CD4-positive, alpha-beta T cell treated with Interleukin-4 for 4 hours (primary cell): ENCODE results near the gene ACTG2.
"Not testable (repeated sequence)": the region's sequence is repeated elsewhere in the genome, so short reads cannot be mapped to it uniquely, and the experiment has no call there.

Source experiments
- DNase-seq: peaks from one replicate; pipeline ENCODE4 v3.0.0-alpha.2; 2020

Gene ACTG2

DNA sequence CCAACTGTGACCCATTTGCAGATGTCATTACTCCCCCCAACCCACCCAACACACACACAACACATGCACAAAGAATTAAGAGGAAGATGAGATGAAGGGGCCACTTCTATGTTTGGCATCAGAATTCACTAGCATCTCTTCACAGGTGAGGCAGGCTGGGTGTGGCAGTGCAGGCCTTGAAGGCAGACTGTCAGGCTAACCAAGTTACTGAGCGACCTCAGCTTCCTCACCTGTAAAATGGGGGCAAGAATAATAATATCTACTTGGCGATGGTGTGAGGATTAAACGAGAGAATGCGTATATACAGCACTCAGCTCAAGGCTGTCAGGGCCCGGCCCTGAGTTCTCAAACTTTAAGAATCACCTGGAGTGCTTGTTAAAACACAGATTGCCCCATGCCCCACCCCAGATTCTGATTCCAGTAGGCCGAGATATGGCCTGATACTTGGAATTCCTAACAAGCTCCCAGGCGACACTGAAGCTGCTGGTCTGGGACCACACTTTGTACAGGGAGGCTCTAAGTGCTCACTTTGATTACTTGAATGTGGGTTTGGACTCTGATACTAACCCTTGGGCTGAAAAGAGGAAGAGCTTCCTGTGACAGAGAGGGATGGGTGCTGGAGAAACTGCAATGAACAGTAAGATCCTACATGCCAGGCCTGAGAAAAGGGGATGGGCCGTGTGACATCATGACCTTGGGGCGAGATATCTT lies 1.1 kb downstream of the ACTG2 start:
- DNase-seq = no peak

DNA sequence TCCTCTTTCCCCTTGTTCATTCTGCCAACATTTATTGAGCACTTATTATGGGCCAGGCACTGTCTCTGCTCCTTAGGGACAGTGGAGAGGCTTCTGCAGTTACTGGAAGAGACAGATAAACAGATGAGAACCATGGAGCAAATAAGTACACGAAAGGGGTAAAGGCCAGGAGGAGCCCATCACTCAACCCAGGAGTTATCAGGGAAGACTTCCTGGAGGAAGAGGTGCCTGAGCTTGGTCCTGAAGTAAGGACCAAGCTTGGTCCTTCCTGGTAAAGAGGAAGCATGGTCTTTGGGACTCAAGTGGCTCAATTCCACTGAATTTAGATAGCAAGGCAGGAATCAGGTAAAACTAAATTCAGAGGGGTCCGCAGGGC lies 1.7 kb downstream of the ACTG2 start:
- DNase-seq = no peak

DNA sequence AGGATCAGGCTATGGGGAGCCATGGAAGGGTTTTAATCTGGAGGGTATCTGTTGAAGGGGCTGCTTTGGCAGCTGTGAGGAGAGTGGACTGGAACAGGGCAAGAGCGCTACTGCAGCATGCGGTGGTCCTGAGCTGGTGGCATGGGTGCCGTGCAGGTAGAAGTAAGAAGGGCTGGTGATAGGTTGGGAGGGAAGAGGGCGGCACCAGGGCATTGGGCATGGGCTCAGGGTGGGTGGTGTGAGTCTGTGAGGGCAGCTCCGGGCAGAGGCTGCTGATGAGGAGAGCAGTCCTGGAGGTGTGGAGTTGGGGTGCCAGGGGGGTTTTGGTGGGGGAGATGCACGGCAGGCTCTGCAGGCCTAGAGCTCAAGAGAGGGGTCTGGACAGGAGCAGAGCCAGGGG lies 2.1 kb downstream of the ACTG2 start:
- DNase-seq = no peak

DNA sequence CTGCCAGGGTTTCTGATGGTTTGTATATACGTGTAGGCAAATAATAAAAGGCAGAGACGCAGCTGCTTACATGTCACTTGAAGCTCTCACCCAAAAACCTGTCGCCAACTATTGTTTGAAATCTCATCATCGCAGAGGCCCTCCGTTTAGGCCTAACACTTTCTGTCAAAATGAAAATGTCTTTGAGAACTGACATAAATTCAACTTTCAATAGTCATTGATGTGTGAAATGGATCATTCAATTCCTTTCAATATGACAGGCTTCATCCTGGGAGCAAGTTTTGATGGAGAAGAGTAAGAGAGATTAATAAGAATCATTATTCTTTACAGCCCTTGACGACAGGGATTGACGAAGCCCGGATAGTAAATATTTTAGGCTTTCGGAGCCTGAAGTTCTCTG lies 2.7 kb downstream of the ACTG2 start:
- DNase-seq = no peak

DNA sequence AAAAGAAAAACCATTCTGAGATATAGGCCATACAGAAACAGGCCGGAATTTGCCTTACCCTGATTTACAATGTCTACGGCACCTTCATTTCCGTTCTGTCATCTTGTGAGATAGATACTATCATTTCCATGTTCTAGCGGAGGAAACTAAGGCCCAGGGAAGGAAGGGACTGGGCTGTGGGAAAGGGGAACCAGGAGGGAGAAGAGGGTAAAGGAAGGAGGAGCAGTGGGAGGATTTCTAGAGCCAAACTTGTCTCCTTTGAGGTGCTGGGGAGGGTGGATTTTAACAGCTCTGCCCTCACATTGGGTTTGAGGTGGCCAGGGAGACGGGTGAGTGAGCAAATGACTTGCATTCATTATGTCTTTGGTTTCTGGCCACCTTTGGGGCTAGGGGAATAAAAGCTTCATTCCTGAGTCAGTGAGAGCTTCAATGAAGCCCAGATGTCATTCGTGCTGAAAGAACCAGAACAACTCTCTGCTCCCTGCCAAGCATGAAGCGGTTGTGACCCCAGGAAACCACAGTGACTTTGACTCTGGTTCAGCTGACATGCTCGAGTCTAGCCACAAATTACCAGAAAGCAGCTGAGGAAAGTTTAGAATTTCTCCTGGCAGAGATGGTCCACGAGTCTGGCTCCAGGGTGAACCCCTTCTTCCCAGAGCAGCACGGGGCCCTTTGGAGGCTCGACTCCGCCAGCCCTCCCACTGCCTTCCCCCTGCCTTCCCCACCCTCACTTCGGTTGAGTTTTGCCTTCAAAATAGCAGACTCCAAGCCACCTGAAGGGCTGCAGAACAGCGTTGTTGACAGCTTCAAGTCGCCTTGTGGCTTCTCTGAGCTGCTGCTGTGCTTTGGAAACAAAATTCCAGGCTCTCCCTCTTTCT lies 3.8 kb downstream of the ACTG2 start:
- DNase-seq = peak; percentile 27

DNA sequence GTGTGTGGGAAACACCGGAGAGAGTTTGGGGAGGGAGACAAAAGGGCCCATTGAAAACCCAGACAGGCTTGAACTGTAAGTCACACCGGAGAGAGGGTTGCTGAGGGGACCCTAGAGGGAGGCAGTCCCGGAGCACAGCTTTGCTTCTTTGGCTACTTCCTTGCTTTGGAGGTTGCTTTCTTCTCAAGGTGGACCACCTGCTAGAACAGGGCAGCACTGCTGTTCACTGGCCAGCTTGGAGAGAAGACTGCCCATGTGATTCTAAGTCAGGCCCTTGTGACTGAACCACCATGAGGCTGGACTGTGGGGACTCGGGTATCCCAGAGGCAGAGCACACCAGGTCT lies 4.4 kb downstream of the ACTG2 start:
- no peak for DNase-seq

DNA sequence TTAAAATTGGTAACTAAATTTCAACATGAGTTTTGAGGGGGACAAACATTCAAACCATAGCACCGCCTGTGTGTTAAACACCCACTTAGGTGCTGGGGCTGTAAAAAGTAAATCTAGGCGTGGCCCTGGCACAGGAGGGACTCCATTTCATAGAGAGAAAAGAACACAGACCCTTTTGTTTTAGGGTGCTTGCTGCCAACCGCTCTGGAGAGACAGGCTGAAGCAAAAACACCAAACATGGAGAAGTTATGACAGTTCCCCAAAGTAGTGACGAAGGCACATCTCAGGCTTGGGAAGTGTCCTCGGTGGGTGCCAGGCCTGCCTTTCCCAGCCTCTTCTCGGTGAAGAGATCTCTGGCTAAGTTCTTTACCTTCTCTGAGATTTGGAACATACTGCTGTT lies 5.1 kb downstream of the ACTG2 start:
- no peak for DNase-seq

DNA sequence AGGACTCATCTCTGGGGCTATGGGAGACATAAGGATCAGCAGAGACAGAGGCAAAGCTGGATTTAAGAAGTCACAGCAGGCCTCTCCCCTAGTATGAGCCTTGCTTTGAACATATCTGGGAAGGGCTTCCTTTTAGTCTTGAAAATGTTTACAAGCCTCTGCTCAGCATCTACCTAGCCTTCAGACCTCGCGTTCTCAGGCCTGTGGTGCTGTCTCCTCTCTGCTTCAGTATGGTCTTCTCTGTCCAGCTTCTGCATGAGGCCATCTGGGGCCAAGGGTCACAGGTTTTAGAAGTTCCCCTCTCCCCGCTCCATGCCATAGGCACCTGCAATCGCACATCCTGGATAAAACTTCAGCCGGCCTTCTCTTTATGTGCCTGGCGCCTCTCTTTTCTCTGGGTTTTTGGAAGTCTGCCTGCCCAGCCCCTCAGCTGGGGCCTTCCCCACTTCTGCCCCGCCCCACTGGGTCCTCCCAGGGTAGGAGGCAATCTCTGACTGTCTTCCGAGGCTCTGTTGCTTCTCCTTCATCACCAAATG lies 7.1 kb downstream of the ACTG2 start:
- no peak for DNase-seq

DNA sequence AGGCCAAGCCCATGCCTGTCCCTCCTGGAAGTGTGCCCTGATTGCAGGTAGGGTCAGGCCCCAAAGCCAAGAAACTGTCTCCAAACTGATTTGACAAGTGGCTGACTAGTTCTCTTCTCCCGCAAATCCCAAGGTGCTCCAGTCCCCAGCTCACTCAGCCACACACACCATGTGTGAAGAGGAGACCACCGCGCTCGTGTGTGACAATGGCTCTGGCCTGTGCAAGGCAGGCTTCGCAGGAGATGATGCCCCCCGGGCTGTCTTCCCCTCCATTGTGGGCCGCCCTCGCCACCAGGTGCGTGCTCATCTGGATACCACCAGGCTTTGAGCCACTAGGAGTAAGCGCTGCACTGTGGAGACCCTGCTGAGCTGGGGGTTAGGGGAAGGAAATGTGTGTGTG lies 8.3 kb downstream of the ACTG2 start:
- DNase-seq = no peak

DNA sequence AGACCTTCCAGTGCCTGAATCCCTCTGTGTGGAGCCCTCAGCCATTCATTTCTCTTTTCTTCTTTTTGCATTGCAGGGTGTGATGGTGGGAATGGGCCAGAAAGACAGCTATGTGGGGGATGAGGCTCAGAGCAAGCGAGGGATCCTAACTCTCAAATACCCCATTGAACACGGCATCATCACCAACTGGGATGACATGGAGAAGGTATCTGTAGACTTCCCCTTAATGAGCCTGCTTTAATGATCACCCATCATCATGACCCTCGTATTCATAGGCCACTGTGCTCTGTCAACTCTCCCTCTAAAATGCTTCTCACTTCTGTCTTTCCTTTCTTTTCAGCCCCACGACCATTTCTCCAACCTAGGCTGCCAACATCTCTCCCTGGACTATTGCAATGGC lies 9.5 kb downstream of the ACTG2 start:
- no peak for DNase-seq

DNA sequence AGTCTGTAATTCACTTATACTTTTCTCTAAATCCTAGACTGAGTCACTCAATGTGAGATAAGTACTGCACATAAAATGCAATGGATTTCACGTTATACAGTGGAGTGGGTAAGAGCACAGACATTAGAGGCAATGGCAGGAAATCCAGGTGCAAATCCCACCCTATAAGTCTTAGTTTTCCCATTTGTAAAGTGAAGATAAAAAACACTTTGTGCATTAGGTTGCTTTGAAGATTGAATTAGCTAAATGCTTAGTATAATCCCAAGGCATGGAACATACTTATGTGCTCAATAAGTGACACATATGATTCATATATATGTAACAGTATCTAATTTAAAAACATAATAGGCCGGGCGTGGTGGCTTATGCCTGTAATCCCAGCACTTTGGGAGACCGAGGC lies 10.5 kb downstream of the ACTG2 start:
- no peak for DNase-seq

DNA sequence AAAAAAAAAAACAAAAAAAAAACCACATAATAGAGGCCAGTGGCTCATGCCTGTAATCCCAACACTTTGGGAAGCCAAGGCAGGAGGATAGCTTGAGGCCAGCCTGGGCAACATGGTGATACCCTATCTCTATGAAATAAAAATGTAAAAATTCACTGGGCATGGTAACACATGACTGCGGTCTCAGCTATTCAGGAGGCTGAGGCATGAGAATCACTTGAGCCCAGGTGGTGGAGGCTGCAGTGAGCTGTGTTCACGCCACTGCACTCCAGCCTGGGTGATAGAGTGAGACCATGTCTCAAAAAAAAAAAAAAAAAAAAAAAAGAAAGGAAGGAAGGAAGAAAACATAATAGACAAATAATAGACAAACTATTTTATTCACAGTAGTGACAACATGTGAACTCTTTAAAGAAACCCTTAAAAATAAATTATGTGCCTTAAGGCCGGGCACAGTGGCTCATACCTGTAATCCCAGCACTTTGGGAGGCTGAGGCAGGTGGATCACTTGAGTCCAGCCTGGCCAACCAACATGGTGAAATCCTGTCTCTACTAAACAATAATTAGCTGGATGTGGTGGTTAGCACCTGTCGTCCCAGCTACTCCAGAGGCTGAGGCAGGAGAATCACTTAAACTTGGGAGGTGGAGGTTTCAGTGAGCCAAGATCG lies 11.3 kb downstream of the ACTG2 start:
- DNase-seq = not testable (repeated sequence)

DNA sequence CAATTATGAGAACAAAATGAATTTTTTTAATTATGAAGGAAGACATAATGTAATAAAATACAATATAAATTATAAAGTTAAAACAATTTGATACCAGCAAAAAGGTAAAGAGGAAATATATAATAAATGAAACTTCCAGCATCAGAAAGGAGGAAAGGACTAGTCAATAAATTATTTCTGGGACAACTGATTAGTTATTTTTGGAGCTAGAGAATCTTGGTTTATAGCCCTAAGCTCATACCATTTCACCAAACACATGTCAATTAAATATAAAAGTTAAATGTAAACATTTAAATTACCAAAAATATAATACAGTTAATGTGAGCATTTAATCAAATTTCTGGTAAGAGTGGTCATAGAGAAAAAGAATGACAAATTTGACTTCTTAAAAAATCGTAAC lies 12.1 kb downstream of the ACTG2 start:
- no peak for DNase-seq

DNA sequence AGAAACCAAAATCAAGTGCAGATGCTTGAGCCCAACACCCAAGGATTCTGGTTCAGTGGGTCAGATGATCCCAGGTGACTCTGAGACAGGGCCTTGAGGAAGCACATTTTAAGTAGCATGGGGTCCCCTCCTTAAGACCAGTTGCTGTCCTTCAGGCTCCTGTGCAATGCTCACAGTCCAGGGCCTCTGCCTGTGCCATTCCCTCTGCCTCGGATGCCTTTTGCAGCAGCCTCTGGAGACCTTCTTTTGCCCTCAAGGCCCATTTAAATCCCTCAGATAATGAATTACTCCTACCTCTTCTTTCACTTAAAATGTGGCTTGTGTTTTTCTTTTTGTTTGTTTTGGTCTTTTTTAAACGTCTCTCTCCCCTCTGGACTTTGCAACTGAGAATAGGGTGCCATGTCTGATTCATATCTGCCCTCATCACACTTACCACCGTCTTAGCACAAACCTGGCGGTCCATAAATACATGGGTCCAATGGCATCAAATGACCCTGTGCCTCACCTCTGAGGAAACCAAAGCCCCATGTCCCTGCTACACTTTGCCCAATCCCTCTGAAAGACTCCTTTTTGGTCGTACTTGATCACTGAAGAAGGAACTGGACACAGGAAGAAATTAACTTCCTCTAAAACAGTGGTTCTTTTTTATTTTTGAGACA lies 14.2 kb downstream of the ACTG2 start:
- DNase-seq = no peak

DNA sequence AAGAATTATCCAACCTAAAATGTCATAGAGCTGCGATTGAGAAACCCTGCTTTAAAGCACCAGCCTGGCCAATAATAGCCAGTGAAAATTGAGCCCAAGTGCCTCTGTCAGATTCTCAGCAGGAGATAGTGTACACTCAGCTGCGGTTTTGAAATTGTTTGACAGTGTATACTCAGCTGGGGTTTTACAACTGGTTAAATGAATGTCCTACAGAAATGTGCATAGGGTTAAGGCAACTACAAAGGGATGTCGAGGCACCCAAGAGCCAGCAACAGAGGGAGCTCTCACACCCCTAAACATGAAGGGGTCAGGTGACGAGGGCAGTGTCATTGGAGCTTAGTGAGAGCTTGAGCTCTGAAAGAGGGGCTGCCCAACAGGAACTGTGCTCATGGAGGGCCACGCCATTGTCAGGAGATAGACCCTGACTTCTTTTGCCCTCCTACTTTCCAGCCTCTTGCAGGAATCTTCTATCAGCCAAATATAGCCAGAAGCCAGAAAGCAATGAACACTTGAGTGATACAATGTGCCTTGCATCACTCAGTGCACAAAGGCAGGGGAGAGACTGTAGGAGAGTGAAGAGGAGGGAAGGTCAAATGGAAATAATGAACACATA lies 15.1 kb downstream of the ACTG2 start:
- peak; percentile 53 for DNase-seq

DNA sequence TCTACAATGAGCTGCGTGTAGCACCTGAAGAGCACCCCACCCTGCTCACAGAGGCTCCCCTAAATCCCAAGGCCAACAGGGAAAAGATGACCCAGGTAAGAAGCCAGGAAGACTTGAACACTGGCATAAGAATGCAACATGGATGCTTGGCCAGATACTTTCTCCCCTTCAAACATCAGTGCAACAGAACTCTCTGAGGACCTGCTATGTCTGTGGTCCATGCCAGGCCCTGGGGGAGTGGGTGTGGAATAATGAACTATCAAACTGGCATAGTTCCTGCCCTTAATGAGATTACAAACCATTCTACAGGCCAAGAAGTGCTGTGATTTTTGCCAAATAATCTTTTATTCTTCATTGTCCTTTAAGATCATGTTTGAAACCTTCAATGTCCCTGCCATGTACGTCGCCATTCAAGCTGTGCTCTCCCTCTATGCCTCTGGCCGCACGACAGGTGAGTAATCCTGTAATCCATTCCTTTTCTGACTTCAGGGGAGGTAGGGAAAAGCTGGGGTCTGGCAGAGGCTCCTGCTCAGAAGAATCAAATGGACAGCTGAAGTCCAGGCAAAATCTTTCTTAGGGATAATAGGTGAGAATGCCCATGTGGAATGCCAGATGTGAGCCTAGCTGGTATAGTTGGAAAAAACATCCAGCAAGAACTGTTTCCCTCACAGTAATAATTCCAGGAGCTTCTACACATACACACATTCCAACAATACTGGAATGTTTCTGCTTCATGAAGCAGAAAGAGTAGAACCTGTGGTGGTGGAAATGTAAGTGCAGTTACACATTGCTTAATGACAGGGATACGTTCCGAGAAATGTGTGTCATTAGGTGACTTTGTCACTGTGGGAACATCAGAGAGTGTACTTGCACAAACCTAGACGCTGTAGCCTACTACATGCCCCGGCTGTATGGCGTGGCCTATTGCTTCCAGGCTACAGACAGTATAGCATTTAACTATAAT lies 16.2 kb downstream of the ACTG2 start:
- DNase-seq = no peak

DNA sequence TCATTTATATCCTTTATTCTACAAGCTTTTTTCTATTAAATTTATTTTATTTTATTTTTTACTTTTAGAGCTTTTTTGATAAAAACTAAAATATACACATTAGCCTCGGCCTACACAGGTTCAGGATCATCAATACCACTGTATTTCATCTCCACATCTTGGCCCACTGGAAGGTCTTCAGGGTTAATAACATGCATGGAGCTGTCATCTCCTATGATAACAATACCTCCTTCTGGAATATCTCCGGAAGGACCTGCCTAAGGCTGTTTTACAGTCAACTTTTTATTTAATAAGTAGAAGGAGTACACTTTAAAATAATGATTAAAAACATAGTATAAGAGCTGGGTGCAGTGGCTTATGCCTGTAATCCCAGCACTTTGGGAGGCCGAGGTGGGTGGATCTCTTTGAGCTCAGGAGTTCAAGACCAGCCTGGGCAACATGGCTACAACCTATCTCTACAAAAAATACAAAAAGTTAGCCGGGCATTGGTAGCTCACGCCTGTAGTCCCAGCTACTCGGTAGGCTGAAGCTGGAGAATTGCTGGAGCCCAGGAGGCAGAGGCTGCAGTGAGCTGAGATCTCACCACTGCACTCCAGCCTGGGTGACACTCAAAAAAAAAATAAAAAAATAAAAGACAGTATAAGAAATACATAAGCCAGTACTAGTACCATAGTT lies 18.2 kb downstream of the ACTG2 start:
- no peak for DNase-seq

DNA sequence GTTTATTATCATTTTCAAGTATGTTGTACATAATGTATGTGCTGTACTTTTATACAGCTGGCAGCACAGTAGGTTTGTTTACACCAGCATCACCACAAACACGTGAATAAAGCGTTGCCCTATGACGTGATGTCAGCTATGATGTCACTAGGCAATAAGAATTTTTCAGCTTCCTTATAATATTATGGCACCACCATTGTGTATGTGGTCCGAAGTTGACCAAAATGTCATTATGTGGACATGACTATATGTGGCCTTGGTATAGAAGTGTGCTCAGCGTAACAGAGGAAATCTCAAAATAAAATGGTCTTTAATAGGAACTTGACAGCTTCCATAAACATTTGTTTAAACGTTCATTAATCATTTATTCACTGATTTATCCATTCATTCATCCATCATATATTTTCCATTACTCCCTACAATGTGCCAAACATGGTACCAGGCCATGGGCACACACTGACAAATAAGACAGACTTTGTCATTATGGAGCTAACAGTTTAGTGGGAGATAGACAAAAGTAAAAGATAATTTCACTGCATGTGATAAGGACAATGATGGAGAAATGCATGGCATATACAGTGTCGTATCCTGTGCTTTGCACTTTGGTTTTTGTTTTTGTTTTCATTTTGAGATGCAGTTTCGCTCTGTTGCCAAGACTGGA lies 18.9 kb downstream of the ACTG2 start:
- no peak for DNase-seq

DNA sequence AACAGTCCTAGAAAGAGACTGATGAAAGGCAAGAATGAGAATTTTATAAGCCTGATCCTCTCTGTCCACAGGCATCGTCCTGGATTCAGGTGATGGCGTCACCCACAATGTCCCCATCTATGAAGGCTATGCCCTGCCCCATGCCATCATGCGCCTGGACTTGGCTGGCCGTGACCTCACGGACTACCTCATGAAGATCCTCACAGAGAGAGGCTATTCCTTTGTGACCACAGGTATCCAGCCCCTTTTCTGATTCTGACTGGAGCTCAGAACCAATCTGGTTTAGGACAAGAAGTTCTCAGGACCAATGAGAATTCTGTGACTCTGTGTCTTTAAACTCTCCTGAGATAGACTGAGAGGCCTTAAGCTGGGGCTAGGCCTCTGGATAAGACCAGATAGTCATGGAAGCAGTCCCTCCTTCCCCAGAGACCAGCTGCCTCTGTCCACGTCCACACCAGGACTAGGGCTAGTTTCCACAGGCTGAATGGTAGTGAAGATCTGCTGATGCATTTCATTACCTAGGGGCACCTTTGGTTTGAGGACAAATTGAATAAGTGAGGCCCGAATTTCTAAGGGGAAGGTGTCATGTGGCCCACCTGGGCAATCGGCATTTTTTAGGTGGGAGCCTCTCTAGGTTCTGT lies 20.7 kb downstream of the ACTG2 start:
- DNase-seq = no peak

DNA sequence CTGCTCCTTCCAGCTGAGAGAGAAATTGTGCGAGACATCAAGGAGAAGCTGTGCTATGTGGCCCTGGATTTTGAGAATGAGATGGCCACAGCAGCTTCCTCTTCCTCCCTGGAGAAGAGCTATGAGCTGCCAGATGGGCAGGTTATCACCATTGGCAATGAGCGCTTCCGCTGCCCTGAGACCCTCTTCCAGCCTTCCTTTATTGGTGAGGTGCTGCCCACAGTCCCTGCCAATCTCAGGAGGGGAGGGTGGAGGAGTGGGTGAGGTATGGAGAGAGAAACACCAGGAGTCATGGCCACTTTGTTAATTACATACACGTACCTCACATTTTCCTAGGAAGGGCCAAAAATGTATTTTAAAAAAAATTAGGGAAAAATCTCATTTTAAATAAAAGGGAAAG lies 21.9 kb downstream of the ACTG2 start:
- no peak for DNase-seq
